ENCODE measurements around the gene INO80. TPM values are rescaled to one million over a fixed set of nuclear protein-coding genes. Genes with fewer than 3 reads are reported as not detected.

The INO80 gene
- 10 to 100 TPM in 1 of 2 donors, 1 to 10 TPM in 1; 9.4 to 16.4 TPM for total RNA-seq

GRCh38 chr15:41116116-41116961 is at the start of gene INO80:
TSS of gene INO80 (minus strand) at chr15:41116280. CDS start at chr15:41096310, 19,970 bp downstream.
- TF ChIP-seq, protein P1, sequence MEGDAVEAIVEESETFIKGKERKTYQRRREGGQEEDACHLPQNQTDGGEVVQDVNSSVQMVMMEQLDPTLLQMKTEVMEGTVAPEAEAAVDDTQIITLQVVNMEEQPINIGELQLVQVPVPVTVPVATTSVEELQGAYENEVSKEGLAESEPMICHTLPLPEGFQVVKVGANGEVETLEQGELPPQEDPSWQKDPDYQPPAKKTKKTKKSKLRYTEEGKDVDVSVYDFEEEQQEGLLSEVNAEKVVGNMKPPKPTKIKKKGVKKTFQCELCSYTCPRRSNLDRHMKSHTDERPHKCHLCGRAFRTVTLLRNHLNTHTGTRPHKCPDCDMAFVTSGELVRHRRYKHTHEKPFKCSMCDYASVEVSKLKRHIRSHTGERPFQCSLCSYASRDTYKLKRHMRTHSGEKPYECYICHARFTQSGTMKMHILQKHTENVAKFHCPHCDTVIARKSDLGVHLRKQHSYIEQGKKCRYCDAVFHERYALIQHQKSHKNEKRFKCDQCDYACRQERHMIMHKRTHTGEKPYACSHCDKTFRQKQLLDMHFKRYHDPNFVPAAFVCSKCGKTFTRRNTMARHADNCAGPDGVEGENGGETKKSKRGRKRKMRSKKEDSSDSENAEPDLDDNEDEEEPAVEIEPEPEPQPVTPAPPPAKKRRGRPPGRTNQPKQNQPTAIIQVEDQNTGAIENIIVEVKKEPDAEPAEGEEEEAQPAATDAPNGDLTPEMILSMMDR (IDR thresholded peaks at IDR 0.05): no peak
- peaks cover 0 to 23% of the 10 kb centered on the region in 2 donors for H3K4me1 ChIP-seq
- H3K36me3 ChIP-seq: no peaks in the 10 kb centered on the region
- H3K4me3 ChIP-seq: peak within 1 kb of the TSS; percentile 92 to 94
- H3K9me3 ChIP-seq: no peaks in the 10 kb centered on the region
- H3K27ac ChIP-seq: peak within 1 kb of the TSS; percentile 100
- H3K27me3 ChIP-seq: no peaks in the 10 kb centered on the region
- DNase-seq (ENCODE audit: low spot score): peak; percentile 98

GRCh38 chr15:41161736-41162135 is 45.7 kb upstream of the INO80 start:
- H3K27me3 ChIP-seq: no peaks in the 10 kb centered on the region
- H3K4me3 ChIP-seq: no peak overlapping the region
- no peak for DNase-seq (ENCODE audit: low spot score)
- no peak overlapping the region for H3K27ac ChIP-seq
- TF ChIP-seq, protein P1 (IDR thresholded peaks at IDR 0.05): no peak
- no peaks in the 10 kb centered on the region for H3K4me1 ChIP-seq
- H3K36me3 ChIP-seq: no peaks in the 10 kb centered on the region
- no peaks in the 10 kb centered on the region for H3K9me3 ChIP-seq

DNA sequence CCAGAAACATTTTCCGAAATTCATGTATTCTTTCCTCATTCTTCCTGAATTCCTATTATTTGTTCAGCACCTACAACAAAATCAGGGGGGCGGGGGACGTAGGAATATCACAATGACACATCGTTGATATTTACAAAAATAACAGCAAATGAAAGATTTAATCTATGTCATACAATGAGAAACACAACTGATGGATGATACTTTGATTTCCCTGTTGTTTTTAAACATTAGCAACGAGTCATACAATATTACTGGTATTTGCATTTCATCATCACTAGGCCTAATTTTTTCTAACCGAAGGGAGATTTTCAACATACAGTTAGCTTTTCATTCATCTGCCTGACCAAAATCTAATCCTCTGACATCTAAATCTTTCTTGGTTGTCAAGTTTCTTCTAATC is 45.3 kb upstream of the INO80 start:
- Histone ChIP-seq H3K27ac (no peak overlapping the region), H3K27me3 (no peaks in the 10 kb centered on the region), H3K36me3 (no peaks in the 10 kb centered on the region), H3K4me1 (no peaks in the 10 kb centered on the region), H3K9me3 (no peaks in the 10 kb centered on the region), H3K4me3 (no peak overlapping the region)
- TF ChIP-seq, protein P1 (IDR thresholded peaks at IDR 0.05): no peak
- no peak for DNase-seq (ENCODE audit: low spot score)

DNA sequence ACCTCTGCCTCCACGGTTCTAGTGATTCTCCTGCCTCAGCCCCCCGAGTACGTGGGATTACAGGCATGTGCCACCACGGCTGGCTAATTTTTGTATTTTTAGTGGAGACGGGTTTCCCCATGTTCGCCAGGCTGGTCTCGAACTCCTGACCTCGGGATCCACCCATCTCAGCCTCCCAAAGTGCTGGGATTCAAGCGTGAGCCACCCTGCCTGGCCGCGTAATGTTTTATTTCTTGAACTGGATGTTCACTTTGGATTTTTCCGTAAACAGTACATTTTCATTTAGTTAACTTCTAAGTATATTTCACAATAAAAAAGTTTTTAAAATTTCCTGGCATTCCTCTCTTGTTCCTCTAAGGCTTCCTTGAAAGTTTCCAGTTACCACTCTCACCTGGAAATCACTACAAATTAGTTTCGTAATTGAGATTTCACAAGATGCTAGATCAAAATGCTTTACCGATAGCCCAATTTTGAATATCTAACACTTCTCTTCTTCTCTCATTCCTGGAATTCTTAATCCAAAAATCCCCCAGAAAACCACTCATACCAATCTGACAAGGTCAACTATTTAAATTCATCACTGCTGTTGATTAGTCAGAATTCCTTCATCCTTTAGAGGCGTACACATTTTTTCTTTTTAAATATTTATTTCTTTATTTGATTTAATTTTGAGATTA is 44.7 kb upstream of the INO80 start:
- H3K9me3 ChIP-seq: no peaks in the 10 kb centered on the region
- no peaks in the 10 kb centered on the region for H3K27me3 ChIP-seq
- no peak for DNase-seq (ENCODE audit: low spot score)
- TF ChIP-seq, protein P1 (IDR thresholded peaks at IDR 0.05): no peak
- H3K4me3 ChIP-seq: no peak overlapping the region
- H3K27ac ChIP-seq: no peak overlapping the region
- no peaks in the 10 kb centered on the region for H3K36me3 ChIP-seq
- H3K4me1 ChIP-seq: no peaks in the 10 kb centered on the region

- H3K4me1 ChIP-seq: no peaks in the 10 kb centered on the region
- no peak overlapping the region for H3K27ac ChIP-seq
- TF ChIP-seq, protein P1 (IDR thresholded peaks at IDR 0.05): no peak
These were observed 38.3 kb upstream of the INO80 start for GRCh38 chr15:41154412-41154811.

More at GRCh38 chr15:41154412-41154811, 38.3 kb upstream of the INO80 start:
- Histone ChIP-seq H3K9me3 (no peaks in the 10 kb centered on the region), H3K4me3 (no peak overlapping the region), H3K36me3 (no peaks in the 10 kb centered on the region), H3K27me3 (no peaks in the 10 kb centered on the region)
- DNase-seq (ENCODE audit: low spot score): no peak

Measured in right atrium auricular region (tissue), 2 donors.